Cerebellar cortex (tissue), 1 donor: ENCODE data around the gene PRG2.
"Not testable (repeated sequence)": the region's sequence is repeated elsewhere in the genome, so short reads cannot be mapped to it uniquely, and the experiment has no call there.

Source experiments
- DNase-seq: peaks from one replicate; pipeline ENCODE4 v3.0.0-alpha.2; 2015; ENCODE audit warnings: low spot score

The PRG2 gene

GRCh38 chr11:57419146-57419545, 28.7 kb upstream of the PRG2 start:
- DNase-seq = no peak

- DNase-seq = no peak
Measured at GRCh38 chr11:57418131-57418530, 27.7 kb upstream of the PRG2 start.

GRCh38 chr11:57417056-57417455, 26.6 kb upstream of the PRG2 start:
- no peak for DNase-seq

- no peak for DNase-seq
Measured at GRCh38 chr11:57416436-57416835, 26.0 kb upstream of the PRG2 start.

- DNase-seq = no peak
Measured at GRCh38 chr11:57414612-57415212, 24.3 kb upstream of the PRG2 start.

- no peak for DNase-seq
Measured at GRCh38 chr11:57413681-57414080, 23.2 kb upstream of the PRG2 start.

- DNase-seq = no peak
Measured at GRCh38 chr11:57410287-57410686, 19.8 kb upstream of the PRG2 start.

- no peak for DNase-seq
Measured at GRCh38 chr11:57409321-57410100, 19.1 kb upstream of the PRG2 start.

- no peak for DNase-seq
Measured at GRCh38 chr11:57408771-57409170, 18.3 kb upstream of the PRG2 start.

GRCh38 chr11:57407941-57408475, 17.6 kb upstream of the PRG2 start:
- DNase-seq = no peak

- DNase-seq = no peak
Measured at GRCh38 chr11:57407010-57407920, 16.8 kb upstream of the PRG2 start.

GRCh38 chr11:57406337-57406904, 16.0 kb upstream of the PRG2 start:
- no peak for DNase-seq

- peak; percentile 55 for DNase-seq
Measured at GRCh38 chr11:57405271-57405860, 14.9 kb upstream of the PRG2 start.

GRCh38 chr11:57403802-57404147, 13.3 kb upstream of the PRG2 start:
- no peak for DNase-seq

GRCh38 chr11:57403003-57403801, 12.8 kb upstream of the PRG2 start:
- not testable (repeated sequence) for DNase-seq

GRCh38 chr11:57402188-57403002, 11.9 kb upstream of the PRG2 start:
- DNase-seq = no peak

- no peak for DNase-seq
Measured at GRCh38 chr11:57399972-57400578, 9.6 kb upstream of the PRG2 start.

- no peak for DNase-seq
Measured at GRCh38 chr11:57399221-57399620, 8.8 kb upstream of the PRG2 start.

- DNase-seq = no peak
Measured at GRCh38 chr11:57397394-57397990, 7.0 kb upstream of the PRG2 start.
